Measurements from ENCODE around the gene NOL9. TPM values are rescaled to one million over a fixed set of nuclear protein-coding genes. Genes with fewer than 3 reads are reported as not detected.

NOL9 gene
- polyA plus RNA-seq, 1 donor, result 28.3 TPM

- no peak for DNase-seq
These were observed 36.9 kb upstream of the NOL9 start for GRCh38 chr1:6591222-6591621.

GRCh38 chr1:6590046-6590445, 35.7 kb upstream of the NOL9 start:
- no peak for DNase-seq

- DNase-seq, result no peak
These were observed 34.7 kb upstream of the NOL9 start for GRCh38 chr1:6588893-6589520.

GRCh38 chr1:6588128-6588892, 34.0 kb upstream of the NOL9 start:
- DNase-seq, result no peak

- DNase-seq, result no peak
These were observed 33.1 kb upstream of the NOL9 start for GRCh38 chr1:6587261-6588005.

- no peak for DNase-seq
These were observed 32.1 kb upstream of the NOL9 start for GRCh38 chr1:6586404-6586816.

GRCh38 chr1:6585841-6586240, 31.5 kb upstream of the NOL9 start:
- DNase-seq, result no peak

GRCh38 chr1:6585081-6585722, 30.9 kb upstream of the NOL9 start:
- DNase-seq, result no peak

- no peak for DNase-seq
These were observed 30.1 kb upstream of the NOL9 start for GRCh38 chr1:6584126-6585080.

GRCh38 chr1:6582370-6582769, 28.1 kb upstream of the NOL9 start:
- no peak for DNase-seq

GRCh38 chr1:6581561-6582305, 27.4 kb upstream of the NOL9 start:
- no peak for DNase-seq

- DNase-seq, result no peak
These were observed 26.5 kb upstream of the NOL9 start for GRCh38 chr1:6580593-6581409.

- no peak for DNase-seq
These were observed 25.8 kb upstream of the NOL9 start for GRCh38 chr1:6580119-6580592.

- peak; percentile 98 for DNase-seq
These were observed 25.2 kb upstream of the NOL9 start, which contains the start of gene ZBTB48 for GRCh38 chr1:6579374-6580118. Gene ZBTB48, plus strand, starts transcription at chr1:6579994. Its CDS starts 616 bp downstream, at chr1:6580610.

GRCh38 chr1:6578624-6579373, 24.5 kb upstream of the NOL9 start:
- no peak for DNase-seq

- DNase-seq, result no peak
These were observed 23.7 kb upstream of the NOL9 start for GRCh38 chr1:6577831-6578525.

- no peak for DNase-seq
These were observed 20.5 kb upstream of the NOL9 start for GRCh38 chr1:6574818-6575217.
